GM21515 (cell line): ENCODE data around the gene KCND3.

Experiments used
- ATAC-seq: cut with Tn5 transposase; IDR thresholded peaks from one replicate; pipeline ENCODE4 v1.9.1; 2021; ENCODE audit not compliant: unreplicated experiment

KCND3 gene

DNA sequence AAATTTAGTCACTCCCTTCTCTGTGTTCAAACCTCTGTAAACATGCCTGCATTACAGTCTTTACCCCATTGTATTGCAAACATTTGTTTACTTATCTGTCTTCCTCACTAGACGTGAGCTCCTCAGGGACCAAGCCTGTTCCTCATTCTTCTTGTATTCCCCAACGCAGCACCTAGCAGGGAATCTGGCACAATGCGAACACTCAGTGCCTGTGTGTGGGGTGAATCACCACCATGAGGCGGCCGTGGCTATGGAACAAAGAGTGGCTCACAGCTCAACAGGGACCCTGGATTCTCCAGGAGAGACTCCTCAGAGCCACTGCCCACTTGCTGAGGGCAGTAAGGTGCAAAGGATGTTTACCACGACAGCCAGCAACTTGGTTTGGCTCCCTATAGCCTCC lies 137.9 kb downstream of the KCND3 start:
- ATAC-seq: no peak

DNA sequence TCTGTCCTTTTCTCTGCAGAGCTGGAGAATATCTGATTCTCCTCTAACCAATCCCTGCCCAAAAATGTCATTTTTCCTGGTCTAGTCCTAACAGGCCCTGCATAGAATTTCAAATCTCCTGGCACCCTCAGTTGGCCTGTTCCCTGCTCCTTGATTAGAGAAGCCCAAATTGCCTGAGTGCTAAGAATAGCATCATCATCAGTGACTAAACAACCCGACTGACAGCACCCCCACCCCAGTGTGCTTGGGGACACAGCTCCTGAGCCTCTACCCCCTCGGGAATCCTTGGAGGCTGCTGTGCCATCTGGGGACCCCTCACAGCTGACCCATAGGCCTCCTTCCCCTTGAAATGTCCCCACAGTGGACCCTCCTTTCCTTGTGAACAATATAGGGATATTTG lies 139.4 kb downstream of the KCND3 start:
- ATAC-seq: no peak

DNA sequence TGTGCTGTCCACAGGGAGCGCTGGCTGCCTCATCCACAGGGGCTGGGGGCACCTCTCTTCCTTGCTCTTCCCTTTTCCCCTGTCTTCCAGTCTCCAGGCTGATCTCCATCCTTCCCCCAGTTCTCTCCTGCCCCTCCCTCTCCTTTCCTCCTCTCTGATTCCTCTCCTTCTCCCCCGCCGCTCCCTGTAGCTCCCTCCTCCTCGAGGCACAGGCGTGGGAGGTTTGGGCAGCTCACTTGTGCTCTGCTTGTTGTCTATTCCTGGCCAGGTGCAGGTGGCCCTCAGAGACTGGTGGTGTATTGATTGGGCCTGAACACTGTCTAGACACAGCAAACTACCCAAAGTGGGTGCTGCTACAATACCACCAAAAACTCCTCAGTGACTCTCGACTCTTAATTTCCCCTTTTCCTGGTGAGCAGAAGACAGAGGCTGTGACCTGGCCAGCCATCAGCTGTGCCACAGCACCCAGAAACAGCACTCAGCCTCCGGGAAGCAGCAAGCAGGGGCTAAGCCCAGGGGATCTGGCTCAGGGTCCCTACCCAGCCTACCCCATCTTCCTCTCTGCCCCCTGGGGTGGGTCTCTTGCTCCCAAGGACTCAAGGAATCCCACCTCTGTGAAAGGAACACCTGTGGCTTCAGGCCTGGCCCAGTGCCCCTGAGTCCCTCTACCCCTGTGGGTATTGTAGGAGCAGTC lies 140.5 kb downstream of the KCND3 start:
- no peak for ATAC-seq

DNA sequence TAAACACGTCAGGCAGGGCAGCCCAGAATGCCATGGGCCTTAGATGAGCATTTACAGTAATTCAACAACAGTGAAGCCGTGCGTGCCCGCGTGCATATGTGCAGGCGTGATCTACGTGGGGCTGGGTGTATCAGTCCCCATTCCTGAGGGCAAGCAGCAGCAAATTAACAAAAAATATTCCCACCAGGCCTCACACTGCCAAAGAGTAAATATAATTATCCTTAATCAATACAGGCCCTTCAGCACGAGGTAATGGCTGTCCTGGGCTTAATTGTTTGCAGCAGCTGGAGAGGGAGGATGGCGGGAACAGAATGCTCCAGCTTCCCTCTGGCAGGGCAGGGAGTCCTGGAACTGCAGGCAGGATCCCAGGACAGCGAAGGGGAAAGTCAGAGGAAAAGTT lies 142.0 kb downstream of the KCND3 start:
- ATAC-seq: no peak

DNA sequence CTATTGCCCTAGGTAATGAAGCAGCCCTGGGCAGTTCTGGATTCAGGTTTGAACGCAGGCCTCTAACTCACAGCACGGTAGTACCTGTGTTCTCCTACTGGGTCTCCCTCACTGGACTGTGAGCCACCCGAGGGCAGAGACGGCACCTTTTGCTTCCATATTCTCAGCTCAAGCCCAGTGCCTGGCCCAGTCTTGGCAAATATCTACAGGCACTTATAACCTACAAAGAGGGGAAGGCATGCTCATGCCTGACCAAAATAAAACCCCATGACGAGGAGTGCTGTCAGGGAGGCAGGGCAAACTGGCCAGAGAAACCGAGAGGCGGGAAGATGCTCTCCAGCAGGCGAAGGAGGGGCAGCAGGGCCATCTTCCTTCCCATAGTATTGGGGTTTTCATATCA lies 142.6 kb downstream of the KCND3 start:
- no peak for ATAC-seq

DNA sequence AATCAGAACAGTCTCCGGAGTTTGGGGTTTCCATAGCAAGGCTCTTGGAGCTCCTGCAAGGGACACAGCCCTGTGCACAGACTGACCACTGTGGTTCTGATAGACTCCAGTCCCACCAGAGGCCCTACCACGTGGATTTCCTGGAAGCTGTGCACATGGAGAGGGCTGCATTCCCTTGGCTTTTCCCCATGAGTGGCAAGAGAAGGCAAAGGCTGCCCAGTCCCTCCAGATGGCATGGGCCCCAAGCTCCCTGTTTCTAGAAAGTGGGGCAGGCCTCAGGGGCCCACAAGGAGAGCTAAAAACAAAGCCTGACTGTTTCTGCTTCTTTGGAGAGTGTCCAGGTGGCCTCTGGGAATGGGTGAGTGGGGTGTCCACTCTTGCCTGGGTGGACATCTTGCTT lies 146.3 kb downstream of the KCND3 start:
- ATAC-seq: no peak

DNA sequence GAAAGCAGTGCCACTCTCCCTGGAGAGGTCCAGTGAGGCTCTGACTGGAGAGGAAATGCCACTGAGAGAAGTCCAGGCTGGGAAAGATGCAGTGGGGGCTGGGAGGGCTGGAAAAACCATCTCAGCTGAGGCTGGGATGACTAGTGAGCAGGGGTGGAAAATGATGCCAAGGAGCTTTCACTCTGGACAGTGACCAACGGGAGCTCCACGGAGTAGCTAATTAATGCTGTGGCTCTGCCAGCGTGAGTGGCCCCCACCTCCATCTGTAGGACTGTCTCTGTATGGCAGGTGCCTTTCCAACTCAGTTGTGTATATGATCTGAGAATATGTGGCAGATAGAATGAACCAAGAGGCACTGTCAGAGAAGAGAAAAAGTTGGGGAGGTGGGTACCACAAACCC lies 147.1 kb downstream of the KCND3 start:
- ATAC-seq: no peak

DNA sequence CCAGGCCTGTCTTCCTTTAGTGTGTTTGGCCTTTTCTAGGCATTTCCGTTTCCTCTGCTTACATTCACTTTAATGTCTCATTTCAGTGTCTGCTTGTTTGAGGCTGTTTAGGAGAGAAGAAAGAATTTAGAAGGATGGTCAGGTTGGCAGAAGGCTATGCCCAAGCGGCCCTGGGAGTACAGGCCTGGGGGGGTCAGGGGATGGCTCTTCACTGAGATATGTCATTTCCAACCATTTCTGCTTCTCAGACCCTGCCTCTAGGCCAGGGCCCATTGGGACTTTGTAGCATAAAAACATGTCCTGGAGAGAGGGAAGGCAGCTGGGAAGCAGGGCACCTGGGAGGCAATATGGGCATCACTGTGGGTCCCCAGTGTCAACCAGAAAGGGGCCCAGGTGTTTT lies 147.7 kb downstream of the KCND3 start:
- ATAC-seq: no peak

DNA sequence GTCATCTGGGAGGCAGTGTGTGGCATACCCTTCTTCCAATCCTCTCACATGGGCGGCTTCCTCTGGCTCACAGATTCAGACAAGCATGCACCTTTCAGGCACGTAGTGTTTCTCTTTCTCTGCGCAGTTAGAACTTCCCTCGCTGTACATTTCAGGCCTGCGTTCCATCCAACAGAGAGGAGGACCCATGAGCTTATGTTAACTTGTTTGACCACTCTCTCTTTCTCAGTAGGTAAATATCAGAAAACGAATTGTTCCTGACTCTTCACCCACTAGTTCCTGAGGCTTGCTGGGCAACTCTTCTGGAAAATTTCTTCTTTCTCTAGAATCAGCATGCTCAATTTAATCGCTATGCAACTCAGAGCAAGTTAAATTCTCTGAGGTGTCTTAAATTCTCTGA lies 148.3 kb downstream of the KCND3 start:
- no peak for ATAC-seq

DNA sequence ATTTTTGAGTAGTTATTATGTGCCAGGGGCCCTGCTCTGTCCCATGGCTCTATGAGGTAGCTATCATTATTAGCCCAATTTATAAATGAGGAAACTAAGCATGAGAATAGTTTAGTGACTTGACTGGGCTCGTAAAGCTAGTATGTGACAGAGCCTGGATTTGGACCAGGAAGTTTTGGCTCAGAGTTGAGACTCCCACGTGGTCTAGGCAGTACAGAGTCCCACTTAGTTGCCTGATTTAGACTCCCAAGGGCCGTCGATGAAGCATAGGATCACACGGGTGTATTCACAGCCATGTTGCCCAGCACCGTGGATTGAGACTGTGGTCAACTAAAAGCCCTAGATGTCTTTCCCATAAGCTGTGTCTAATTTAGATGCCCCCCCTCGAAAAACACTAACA lies 152.1 kb downstream of the KCND3 start:
- no peak for ATAC-seq

DNA sequence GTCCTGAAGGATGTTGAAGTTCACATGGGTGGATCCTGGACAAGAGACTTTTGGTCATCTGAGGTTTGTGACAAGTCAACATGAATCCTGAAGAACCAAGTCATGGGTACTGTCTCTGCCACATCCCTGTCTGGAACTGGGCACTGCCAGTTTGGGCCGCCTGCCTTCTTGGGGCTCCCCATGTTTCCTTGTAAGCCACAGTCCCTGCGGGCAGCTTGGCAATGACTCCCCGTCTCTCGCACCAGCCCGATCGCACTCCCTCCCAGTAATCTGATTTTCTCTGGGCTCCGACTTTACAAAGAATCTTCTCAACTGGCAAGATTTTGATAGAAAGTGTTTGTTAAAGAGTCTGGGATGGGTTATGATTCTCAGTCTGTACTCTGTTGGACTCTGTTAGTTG lies 153.4 kb downstream of the KCND3 start:
- ATAC-seq: no peak

DNA sequence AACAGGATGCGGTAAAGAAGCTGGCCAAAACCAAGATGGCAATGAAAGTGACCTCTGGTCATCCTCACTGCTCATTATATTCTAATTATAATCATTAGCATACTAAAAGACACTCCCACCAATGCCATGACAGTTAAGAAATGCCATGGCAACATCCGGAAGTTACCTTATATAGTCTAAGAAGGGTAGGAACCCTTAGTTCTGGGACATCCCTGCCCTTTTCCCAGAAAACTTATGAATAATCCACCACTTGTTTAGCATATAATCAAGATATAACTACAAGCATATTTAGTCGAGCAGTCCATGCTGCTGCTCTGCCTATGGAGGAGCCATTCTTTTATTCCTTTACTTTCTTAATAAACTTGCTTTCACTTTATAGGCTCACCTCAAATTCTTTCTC lies 154.0 kb downstream of the KCND3 start:
- ATAC-seq: no peak

DNA sequence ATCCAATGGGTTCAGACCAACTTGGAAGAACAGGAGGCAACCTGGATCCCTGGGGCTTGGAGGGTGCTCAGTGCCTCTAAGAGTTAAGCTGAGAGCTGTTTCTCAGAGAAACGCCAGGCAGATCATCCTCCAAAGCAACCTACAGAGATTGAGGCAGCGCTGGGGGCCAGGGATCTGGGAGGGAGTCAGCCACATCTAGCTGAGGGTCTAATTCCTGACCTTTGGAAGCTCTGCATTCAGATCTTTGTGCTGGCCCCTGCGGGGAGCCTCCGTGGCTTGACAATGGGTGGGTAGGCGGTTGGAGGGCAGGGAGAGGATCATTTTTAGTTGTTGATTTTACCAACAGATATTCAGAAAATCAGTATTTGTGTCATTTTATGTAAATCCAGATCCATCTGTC lies 154.5 kb downstream of the KCND3 start:
- no peak for ATAC-seq

DNA sequence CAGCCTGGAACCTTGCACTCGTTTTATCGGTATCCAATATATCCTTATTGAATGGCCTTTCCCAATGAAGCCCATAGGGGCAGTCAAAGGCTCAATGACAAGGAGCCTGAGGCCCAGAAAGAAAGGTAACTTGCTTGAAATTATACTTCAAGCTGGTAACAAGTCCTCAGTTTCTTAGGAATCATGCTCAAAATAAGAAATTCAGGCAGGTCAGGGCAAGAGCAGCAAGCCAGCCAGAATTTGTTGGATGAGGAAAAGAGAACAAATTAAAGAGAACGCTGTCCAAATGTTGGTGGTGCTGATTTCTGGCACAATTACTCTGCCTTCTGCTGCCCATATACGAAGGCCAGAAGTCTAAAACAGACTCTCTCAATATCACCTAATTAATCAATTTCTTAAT lies 156.1 kb downstream of the KCND3 start:
- ATAC-seq: no peak

DNA sequence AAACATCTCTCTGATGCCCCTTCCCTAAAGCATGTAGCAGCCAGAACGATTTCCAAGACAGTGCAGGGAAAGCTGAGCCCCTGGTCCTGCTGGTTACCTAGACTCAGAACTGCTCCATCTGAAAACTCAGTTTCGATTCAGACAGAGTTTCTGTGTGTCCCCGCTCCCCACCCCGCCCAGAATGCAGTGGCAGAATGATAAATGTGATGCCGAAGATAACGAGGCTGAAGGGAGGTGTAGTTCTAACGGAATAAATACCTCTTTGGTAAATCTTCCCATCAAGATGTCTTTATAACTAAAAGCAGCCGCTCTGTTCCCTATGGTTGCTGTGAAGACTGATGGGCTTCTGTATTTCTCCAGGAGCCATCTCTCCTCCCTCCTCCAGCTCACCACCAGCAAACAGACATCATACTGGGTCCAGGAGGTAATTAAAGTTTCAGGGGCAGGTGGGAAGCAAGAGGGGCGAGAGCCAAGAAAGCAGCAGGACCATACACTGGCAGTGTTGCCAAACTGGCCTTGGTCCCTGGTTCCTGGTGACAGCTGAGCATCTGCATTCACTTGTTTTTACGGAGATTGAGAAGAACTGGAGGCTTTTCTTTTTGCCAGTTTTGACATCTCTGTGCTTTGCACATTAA lies 156.8 kb downstream of the KCND3 start:
- no peak for ATAC-seq

DNA sequence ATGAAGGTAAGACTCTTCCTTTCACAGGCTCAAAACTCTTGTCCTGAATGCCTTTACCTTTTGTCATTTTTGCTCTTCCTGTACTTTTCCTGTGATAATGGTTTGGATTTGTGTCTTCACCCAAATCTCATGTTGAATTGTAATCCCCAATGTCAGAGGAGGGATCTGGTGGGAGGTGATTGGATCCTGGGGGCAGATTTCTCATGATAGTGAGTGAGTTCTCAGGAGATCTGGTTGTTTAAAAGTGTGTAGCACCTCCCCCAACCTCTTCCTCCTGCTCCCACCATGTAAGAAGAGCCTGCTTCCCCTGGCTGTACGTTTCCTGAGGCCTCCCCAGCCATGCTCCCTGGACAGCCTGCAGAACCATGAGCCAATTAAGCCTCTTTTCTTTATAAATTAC lies 158.3 kb downstream of the KCND3 start:
- no peak for ATAC-seq

DNA sequence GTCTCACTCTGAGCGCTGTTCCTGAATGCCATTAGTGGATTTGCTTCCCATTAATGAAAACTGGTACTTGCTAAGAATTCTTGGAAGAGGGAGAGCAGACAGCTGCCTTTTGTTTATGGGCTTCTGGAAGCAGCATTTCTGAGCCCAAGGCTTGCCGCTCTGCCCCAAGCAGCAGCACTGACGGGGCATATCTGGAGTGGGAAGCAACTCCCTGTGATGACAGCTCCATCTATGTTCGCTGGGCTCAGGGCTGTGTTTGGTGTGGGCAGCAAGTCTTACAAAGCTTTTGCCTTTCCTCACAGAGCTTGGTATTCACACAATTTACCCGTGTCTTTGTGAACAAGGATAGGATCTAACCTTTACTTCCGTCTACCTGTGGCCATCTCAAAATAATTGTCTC lies 161.5 kb downstream of the KCND3 start:
- no peak for ATAC-seq

DNA sequence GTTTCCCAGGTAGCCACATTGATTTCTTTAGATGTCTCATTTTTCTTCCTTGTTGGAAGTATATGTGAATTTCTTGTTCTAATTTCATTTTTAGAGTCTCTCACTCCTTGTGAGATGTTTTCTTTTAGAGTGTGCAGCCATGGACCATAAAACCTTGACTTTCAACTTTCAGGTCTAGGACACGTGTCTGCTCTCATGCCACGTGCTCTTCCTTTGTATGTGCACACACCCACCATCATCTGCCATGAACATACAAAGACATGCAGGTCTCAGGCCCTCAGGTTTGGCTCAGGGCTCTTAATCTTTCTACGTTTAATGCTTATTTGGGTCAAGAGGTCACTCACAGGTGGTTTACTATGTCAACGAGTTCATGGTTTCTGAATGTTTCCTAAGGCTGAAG lies 163.2 kb downstream of the KCND3 start:
- no peak for ATAC-seq

DNA sequence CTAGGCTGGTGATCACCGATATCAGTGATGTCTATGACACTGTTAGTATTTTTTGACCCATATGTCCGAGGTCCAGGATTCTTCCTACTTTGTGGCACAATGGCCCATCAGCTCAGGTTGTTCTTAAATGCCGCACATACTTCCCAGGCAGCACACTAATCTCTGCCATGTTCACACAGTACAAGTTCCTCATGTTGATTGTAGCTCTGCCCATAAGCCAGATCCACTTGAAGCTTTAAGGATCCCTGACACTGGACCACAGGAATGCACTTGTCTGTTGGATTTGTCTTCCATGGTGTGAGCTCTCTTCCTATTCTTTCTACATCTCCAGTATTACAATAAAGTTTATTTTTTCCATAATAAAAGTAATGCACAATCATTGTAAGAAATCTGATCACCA lies 164.3 kb downstream of the KCND3 start:
- no peak for ATAC-seq

DNA sequence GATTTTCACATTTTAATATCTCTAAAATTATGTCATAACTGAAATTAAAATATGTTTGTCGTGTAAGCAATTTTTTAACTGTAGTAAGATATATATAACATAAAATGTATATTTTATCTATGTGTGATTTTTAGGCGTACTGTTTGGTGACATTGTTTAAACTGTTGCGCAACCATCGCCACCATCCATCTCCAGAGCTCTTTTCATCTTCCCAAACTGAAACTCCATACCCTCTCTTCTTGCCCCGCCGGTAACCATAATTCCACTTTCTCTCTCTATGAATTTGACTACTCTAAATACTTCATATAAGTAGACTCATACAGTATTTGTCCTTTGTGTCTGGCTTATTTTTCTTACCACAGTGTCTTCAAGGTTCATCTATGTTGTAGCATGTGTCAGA lies 167.3 kb downstream of the KCND3 start:
- no peak for ATAC-seq

DNA sequence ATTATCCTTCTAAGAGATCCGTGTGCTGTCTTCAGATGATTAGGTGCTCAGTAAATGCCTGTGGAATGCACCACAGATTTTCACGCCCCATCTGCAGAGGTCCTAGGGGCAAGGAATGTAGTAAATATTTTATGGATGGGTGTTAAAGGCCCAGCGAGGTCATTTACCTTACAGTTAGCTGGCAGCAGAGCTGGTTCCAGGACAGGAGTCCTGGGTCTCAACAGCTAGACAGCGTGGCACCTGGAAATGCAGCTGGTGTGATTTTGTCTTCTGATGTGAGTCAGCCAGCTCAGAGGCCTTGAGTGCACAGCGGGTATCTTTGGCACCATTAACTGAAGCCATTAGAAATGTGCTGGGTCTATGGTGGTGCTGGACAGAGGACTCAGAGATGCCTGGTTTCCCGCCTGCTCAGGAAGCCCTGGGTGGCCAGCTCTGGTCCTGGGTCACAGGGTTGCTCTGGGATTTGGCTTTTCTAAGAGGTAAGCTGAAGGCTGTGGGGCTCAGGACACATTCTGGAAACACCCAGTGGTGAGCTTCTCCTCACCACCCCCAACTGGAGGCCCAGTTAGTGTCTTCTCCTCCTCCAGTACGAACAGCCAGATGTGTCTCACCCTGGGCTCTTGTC lies 168.2 kb downstream of the KCND3 start:
- no peak for ATAC-seq

DNA sequence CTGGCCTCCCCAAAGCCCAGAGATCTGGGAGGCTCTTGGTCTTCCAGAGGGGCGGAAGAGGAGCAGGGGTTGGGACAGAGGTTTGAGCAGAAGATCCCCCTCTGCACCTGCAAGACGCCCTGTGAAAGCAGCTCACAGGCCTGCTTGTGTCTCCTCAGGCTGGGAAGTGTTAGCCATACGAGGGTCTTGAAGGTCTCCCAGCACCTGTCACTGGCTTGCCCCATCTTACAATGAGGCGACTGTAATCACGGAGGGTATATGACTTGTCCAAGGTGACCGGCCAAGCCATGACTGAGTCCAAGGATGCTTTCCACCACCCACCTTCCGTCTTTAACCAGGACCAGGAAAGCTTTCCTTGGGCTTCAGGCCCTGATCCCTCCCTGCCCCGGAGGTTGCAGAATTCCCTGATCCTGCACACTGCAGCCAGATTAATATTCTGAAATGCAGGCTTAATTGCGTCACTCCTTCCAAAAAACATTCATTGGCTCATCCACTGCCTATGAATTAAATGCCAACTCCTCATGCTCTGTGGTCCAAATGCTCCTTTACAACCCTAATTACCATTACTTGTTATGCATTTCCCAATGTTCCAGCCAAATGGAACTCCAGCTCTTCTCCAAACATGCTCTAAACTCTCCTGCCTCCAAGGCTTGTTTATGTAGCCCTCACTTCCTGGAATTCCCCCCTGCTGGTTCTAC lies 169.8 kb downstream of the KCND3 start:
- no peak for ATAC-seq
